Aorta (tissue), 5 donors: ENCODE results near the gene SLC7A8. TPM values are rescaled to one million over a fixed set of nuclear protein-coding genes. Genes with fewer than 3 reads are reported as not detected.
A peak's percentile ranks its signal among the peaks of the same experiment; 100 is the strongest.

Source experiments
- ATAC-seq: fragments of 200-7000 bp; cut with Tn5 transposase; one replicate; pipeline ENCODE4 v1.9.1; 2022; ENCODE audit warnings: moderate library complexity; ENCODE audit not compliant: low FRiP score
- DNase-seq, 2 donors: peaks; one replicate each; pipeline ENCODE4 v3.0.0-alpha.2; 2020
- H3K27ac ChIP-seq, 2 donors: one replicate each; pipeline ENCODE4 v1.5.1; 2013; ENCODE audit warnings: low read length in 2 of 2, mild to moderate bottlenecking in 2 of 2, moderate library complexity in 2 of 2, control low read depth in 1 of 2, inconsistent platforms in 1 of 2, low read depth in 1 of 2
- H3K27me3 ChIP-seq, 2 donors: one replicate each; pipeline ENCODE4 v1.6.1; 2013; ENCODE audit warnings: control low read depth in 1 of 2, low read length in 1 of 2, mild to moderate bottlenecking in 1 of 2, moderate library complexity in 1 of 2; ENCODE audit not compliant: insufficient read depth in 2 of 2, control insufficient read depth in 1 of 2
- H3K36me3 ChIP-seq, 2 donors: one replicate each; pipeline ENCODE4 v1.6.1; 2013; ENCODE audit warnings: control low read depth in 1 of 2, low read length in 1 of 2, mild to moderate bottlenecking in 1 of 2; ENCODE audit not compliant: insufficient read depth in 2 of 2, control insufficient read depth in 1 of 2
- H3K4me1 ChIP-seq, 2 donors: one replicate each; pipeline ENCODE4 v1.6.1; 2013; ENCODE audit warnings: low read length in 2 of 2, control low read depth in 1 of 2, mild to moderate bottlenecking in 1 of 2, moderate library complexity in 1 of 2; ENCODE audit not compliant: insufficient read depth in 2 of 2, control insufficient read depth in 1 of 2
- H3K4me3 ChIP-seq, 2 donors: one replicate each; pipeline ENCODE4 v1.5.1; 2013; ENCODE audit warnings: low read length in 2 of 2, control low read depth in 1 of 2, mild to moderate bottlenecking in 1 of 2
- H3K9me3 ChIP-seq: one replicate; pipeline ENCODE4 v1.6.1; 2013; ENCODE audit warnings: mild to moderate bottlenecking, low read length; ENCODE audit not compliant: control insufficient read depth
- WGBS, 2 donors: extraction: QIAGEN DNeasy Blood & Tissue Kit; methylation state at CpG; one replicate each; pipeline ENCODE4 v1.1.7; 2013; 5-methylcytosine and 5-hydroxymethylcytosine counted together
- intact Hi-C, 2 donors: fragments of 100-400 bp; cut with DNase I; formaldehyde crosslinking; loops; one replicate each; pipeline versions ENCODE4 v1.14.2 to v1.15.0; 2022
- polyA plus RNA-seq, 2 donors: library from polyadenylated mRNA; stranded (reverse); fragments of 200-250 nt; gene quantifications; one replicate each; pipeline ENCODE4 v1.2.3, GENCODE V29; 2013
- total RNA-seq, 2 donors: library from RNA; stranded (reverse); fragmentation: NEBNext Ultra II Directional; extraction: Animal tissue kit (Norgen Biotek cat#: 25700); gene quantifications; one replicate each; pipeline ENCODE4 v1.2.1, GENCODE V29; 2021
- donor health status: healthy with polysubstance abuse.
- donor health status: Bipolar disorder and iron deficiency.
- donor health status: DM: no; HTN: no; CAD: no.
- donor health status: DM: no; HTN: no; CAD: no.
- donor health status: DM: yes; HTN: yes; CAD: no.

SLC7A8 gene
- total and polyA plus RNA-seq, 4 donors: 8.9 to 31.4 (median 15.5) TPM

DNA sequence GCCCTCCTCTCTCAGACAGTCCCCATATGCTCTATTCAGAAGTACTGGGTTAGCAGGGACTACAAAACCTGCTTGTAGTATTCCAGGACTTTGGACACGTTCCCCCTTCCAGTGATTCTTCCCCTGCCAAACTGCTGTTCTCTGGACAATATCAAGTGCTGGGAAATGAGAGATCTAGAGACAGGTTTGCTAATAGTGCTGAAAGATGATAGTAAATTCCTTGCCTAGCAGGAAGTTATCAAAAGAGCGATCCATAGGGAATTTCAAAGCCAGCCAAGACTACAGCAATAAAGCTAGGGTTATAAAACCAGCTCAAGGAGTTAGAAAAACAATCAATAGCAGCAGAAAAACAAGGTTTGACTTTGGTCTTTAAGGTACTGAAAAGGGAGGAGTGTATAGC, 15.2 kb downstream of the SLC7A8 start:
- no peak overlapping the region for H3K4me3 ChIP-seq
- DNase-seq (no peak), ATAC-seq (no peak)
- H3K27me3 ChIP-seq: no peaks in the 10 kb centered on the region
- no peaks in the 10 kb centered on the region for H3K4me1 ChIP-seq
- WGBS, 2 donors: 35 to 42% methylated on average over 2 of the region's 2 CpGs
- no peaks in the 10 kb centered on the region for H3K36me3 ChIP-seq
- intact Hi-C loops: no loop called here
- H3K27ac ChIP-seq: no peak overlapping the region
- no peaks in the 10 kb centered on the region for H3K9me3 ChIP-seq

DNA sequence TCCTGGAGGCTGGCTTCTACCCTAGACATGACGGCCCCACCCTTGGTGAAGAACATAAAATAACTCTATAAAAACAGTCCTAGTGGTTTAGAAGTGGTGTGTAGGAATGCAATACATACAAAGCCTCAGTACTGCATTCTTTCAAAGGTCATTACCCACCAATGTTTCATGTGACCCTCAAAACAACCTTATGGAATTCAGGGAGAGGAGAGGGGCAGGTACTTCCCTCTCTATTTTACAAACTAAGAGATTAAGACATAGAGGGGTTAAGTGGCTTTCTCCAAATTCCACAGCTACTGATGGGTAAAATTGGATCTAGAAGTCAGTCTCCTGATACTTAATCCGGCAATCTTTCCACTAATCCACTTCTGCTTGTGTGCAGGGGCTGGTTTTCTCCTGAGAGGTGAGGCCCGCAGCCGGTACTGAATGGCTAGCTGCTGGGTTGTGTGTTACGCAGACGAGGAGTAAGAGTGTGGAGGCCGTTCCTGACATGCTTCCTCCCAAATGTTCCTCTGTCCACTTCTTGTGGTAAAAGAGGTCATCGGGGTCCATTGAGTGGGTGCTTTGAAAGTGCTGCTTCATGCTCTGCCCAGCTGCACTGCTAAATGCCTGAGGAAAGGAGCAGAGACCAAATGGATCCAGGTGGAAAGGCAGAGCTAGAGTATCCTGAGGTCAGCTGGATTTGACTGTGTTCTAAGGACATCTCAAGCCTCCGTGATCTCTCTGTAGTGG, 16.2 kb downstream of the SLC7A8 start:
- intact Hi-C loops: no loop called here
- ATAC-seq (no peak), DNase-seq (no peak)
- H3K9me3 ChIP-seq: no peaks in the 10 kb centered on the region
- H3K27me3 ChIP-seq: no peaks in the 10 kb centered on the region
- no peak overlapping the region for H3K4me3 ChIP-seq
- no peaks in the 10 kb centered on the region for H3K36me3 ChIP-seq
- H3K27ac ChIP-seq: no peak overlapping the region
- H3K4me1 ChIP-seq: no peaks in the 10 kb centered on the region
- 90% methylated on average over 9 of the region's 9 CpGs for WGBS, 2 donors

DNA sequence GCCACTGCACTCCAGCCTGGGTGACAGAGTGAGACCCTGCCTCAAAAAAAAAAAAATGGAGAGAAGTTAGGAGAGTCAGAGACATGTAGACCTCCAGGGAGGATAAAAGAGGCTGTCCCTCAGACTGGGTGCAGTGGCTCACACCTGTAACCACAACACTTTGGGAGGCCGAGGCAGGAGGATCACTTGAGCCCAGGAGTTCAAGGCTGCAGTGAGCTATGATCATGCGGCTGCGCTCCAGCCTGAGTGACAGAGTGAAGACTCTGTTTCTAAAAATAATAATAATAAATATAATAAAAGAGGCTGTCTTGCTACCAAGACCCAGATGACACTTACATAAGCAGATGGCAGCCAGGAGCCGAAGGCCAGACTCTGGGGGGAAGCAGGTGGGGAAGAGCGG, 18.5 kb downstream of the SLC7A8 start:
- intact Hi-C loops: no loop called here

DNA sequence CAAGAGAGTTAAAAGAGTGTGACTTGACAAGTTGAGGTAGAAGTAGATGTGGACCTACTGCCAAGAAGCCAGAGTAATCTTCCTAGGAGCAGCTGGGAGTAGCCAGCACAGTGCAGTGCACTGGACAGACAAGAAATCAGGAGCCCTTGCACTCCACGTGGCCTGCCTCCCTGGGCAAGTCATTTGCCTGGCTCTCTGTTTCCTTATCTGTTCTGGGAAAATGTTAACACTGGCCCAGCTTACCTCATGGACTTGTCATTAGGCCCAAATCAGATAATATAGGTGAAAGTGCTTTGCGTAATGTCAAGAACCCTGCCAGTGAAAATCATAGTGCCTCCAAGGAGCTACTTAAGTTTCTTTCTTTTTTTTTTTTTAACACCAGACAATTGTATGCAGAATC, 19.2 kb downstream of the SLC7A8 start:
- no peaks in the 10 kb centered on the region for H3K36me3 ChIP-seq

More for the DNA sequence above, 18.5 kb downstream of the SLC7A8 start:
- H3K4me1 ChIP-seq: no peaks in the 10 kb centered on the region
- no peak for ATAC-seq
- WGBS, 2 donors: 96 to 98% methylated on average over 5 of the region's 5 CpGs
- H3K9me3 ChIP-seq: no peaks in the 10 kb centered on the region
- H3K36me3 ChIP-seq: no peaks in the 10 kb centered on the region
- no peaks in the 10 kb centered on the region for H3K27me3 ChIP-seq
- H3K4me3 ChIP-seq: no peak overlapping the region
- DNase-seq: no peak
- H3K27ac ChIP-seq: no peak overlapping the region

DNA sequence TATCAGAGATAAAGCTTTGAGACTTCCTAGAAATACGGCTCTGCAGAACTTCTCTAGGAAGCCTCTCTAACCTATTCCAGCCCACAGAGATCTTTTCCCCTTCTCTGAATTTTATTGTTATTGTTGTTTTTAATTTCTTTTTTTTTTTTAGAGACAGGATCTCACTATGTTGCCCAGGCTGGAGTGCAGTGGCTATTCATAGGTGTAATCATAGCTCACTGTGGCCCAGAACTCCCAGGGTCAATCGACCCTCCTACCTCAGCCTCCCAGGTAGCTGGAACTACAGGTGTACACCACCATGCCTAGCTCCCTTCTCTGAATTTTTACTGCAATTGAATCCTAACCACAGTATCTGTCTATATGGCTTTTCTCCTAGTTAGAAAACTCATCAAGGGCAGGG, 19.6 kb downstream of the SLC7A8 start:
- no peak overlapping the region for H3K4me3 ChIP-seq
- no peak for DNase-seq
- no peak overlapping the region for H3K27ac ChIP-seq
- no peak for ATAC-seq
- 91 to 92% methylated on average over 2 of the region's 2 CpGs for WGBS, 2 donors
- no peaks in the 10 kb centered on the region for H3K9me3 ChIP-seq
- no peaks in the 10 kb centered on the region for H3K27me3 ChIP-seq
- H3K4me1 ChIP-seq: no peaks in the 10 kb centered on the region
- intact Hi-C loops: no loop called here
- no peaks in the 10 kb centered on the region for H3K36me3 ChIP-seq

More for the DNA sequence above, 19.2 kb downstream of the SLC7A8 start:
- H3K4me1 ChIP-seq: no peaks in the 10 kb centered on the region
- H3K9me3 ChIP-seq: no peaks in the 10 kb centered on the region
- no peak for ATAC-seq
- intact Hi-C loops: no loop called here
- no peak overlapping the region for H3K27ac ChIP-seq
- no peak overlapping the region for H3K4me3 ChIP-seq
- H3K27me3 ChIP-seq: no peaks in the 10 kb centered on the region
- DNase-seq: no peak
- WGBS, 2 donors: 64 to 68% methylated on average over 2 of the region's 2 CpGs

DNA sequence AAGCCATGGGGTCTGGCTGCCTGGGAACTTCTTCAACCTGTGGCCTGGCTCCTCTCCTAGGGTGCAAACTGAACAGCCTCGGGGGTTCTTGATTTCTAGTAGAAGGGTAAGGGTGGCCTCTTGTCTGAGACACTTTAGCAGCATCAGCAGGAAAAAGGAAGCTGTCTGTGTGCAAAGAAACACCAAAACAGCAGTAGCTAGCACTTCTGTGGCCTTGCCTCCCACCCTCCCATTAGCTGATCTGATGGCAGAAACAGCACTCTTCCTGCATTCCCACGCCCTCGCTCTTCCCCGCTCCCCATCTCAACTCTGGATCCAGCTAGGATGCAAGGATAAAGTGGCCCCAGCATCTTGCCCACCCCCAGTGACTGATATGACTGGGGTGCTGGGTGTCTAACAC, 20.7 kb downstream of the SLC7A8 start:
- H3K27me3 ChIP-seq: no peaks in the 10 kb centered on the region
- DNase-seq (no peak), ATAC-seq (no peak)
- H3K27ac ChIP-seq: no peak overlapping the region
- H3K4me3 ChIP-seq: no peak overlapping the region
- H3K4me1 ChIP-seq: no peaks in the 10 kb centered on the region
- intact Hi-C loops: no loop called here
- H3K36me3 ChIP-seq: no peaks in the 10 kb centered on the region
- H3K9me3 ChIP-seq: no peaks in the 10 kb centered on the region
- WGBS, 2 donors: 89 to 91% methylated on average over 4 of the region's 4 CpGs

DNA sequence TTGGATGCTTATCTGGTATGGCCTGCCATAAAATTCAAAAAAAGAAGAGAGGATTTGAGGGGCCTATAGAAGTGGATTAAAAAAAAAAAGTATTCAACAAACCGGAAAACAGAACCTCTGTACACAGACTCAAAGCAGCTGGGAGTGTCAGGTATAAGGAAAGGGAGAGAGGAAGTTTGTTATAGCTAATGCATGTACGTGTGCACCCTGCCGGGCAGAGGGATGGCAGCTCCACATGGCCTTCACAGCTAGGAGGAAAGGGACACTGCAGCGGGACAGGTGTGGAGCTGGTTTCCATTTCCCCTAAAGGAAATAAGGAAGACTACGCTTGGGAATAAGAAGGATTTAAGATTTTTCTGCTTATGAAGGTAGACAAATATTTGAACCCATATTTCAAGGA, 21.5 kb downstream of the SLC7A8 start:
- no peaks in the 10 kb centered on the region for H3K27me3 ChIP-seq
- no peak overlapping the region for H3K27ac ChIP-seq
- no peaks in the 10 kb centered on the region for H3K36me3 ChIP-seq
- intact Hi-C loops: no loop called here
- no peak for ATAC-seq
- no peak for DNase-seq
- WGBS, 2 donors: 89 to 96% methylated on average over 5 of the region's 5 CpGs
- no peaks in the 10 kb centered on the region for H3K4me1 ChIP-seq
- no peaks in the 10 kb centered on the region for H3K9me3 ChIP-seq
- H3K4me3 ChIP-seq: no peak overlapping the region

DNA sequence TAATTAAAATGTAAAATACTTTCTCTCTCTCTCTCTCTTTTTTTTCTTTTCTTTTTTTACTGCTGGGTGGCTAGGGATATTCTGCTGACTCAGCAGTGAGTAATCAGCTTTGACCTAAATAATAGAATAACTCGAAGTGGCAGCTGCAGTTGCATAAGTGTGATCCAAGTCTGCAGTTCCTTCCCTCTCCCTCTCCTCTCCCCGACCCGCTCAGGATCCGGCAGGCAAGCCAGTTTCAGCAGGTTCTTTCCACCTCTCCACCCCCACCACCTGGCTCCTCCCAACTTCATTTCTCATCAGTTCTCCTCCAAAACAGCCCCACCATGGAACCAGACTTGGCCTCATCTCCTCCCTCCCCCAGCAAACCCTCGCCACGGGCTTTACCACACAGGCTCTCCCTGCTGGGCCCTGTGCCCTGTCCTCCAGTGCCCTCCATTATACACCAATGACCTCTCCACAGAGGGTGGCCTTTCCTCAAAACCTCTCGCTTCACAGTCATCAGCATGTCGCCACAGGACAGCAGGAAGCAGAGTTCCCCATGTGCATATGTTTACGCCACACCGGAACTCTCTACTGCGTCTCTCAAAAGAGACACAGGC, 22.4 kb downstream of the SLC7A8 start:
- H3K27ac ChIP-seq: no peak overlapping the region
- no peaks in the 10 kb centered on the region for H3K27me3 ChIP-seq
- WGBS, 2 donors: 47 to 48% methylated on average over 11 of the region's 11 CpGs
- H3K9me3 ChIP-seq: no peaks in the 10 kb centered on the region
- H3K4me3 ChIP-seq: no peak overlapping the region
- no peaks in the 10 kb centered on the region for H3K36me3 ChIP-seq
- ATAC-seq (peak; percentile 60), DNase-seq (peak in 1 of 2 donors; percentile 75)
- intact Hi-C loops: no loop called here
- H3K4me1 ChIP-seq: no peaks in the 10 kb centered on the region

DNA sequence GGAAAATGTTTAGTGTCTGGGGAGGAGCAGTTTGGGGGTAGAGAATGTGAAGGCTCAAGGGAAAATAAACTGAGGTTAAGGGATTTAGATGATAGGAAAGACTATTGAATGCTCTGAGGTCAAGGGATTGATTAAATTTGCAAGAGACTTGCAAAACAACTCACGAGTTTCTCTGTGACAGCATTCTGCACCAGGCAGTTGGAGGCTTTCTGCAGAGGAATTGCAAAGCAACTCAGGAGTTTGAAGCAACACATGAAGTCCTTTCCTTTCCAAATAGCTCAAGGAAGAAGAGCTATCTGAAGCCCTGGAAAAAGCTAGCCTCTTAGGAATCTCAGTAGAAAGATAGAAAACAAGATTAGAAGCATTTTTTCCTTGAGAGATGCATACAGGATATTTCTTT, 23.9 kb downstream of the SLC7A8 start:
- H3K36me3 ChIP-seq: no peaks in the 10 kb centered on the region

More for the DNA sequence above, 23.9 kb downstream of the SLC7A8 start:
- DNase-seq: no peak
- Histone ChIP-seq H3K4me1 (no peaks in the 10 kb centered on the region), H3K4me3 (no peak overlapping the region), H3K27me3 (no peaks in the 10 kb centered on the region), H3K27ac (no peak overlapping the region), H3K9me3 (no peaks in the 10 kb centered on the region)
- ATAC-seq: no peak
- intact Hi-C loops: no loop called here
- WGBS, 2 donors: 90 to 97% methylated on average over 1 of the region's 1 CpG
